Ascending aorta (tissue), 2 donors: ENCODE results near the gene PRRG1. TPM values are rescaled to one million over a fixed set of nuclear protein-coding genes. Genes with fewer than 3 reads are reported as not detected.
"Not testable (repeated sequence)": the region's sequence is repeated elsewhere in the genome, so short reads cannot be mapped to it uniquely, and the experiment has no call there.

Experiments used
- DNase-seq, 2 donors: peaks; one replicate each; pipeline ENCODE4 v3.0.0-alpha.2; 2019; ENCODE audit warnings: low spot score in 2 of 2
- H3K27ac ChIP-seq, 2 donors: fragments of 200-600 bp; sonication (generic); one replicate each; pipeline ENCODE4 v1.5.1; 2016 to 2017; ENCODE audit warnings: mild to moderate bottlenecking in 1 of 2
- H3K27me3 ChIP-seq: fragments of 200-600 bp; sonication (generic); one replicate; pipeline ENCODE4 v1.5.1; 2017
- H3K36me3 ChIP-seq, 2 donors: fragments of 200-600 bp; sonication (generic); one replicate each; pipeline ENCODE4 v1.5.1; 2016
- H3K4me1 ChIP-seq, 2 donors: fragments of 200-600 bp; sonication (generic); one replicate each; pipeline ENCODE4 v1.5.1; 2016 to 2017; ENCODE audit warnings: mild to moderate bottlenecking in 1 of 2
- H3K4me3 ChIP-seq, 2 donors: fragments of 200-600 bp; sonication (generic); one replicate each; pipeline ENCODE4 v1.5.1; 2016 to 2017; ENCODE audit warnings: mild to moderate bottlenecking in 1 of 2
- H3K9me3 ChIP-seq, 2 donors: fragments of 200-600 bp; sonication (generic); one replicate each; pipeline ENCODE4 v1.5.1; 2016
- intact Hi-C: fragments of 100-400 bp; cut with DNase I; formaldehyde crosslinking; loops from one replicate; pipeline ENCODE4 v1.15.1; 2023
- total RNA-seq: library from RNA; depleted of rRNA; stranded (reverse); fragments of >200 nt; gene quantifications from one replicate; pipeline ENCODE4 v1.1.0, GENCODE V29; 2016
- TF ChIP-seq, protein P1 (sequence below), 3 experiments: fragments of 200-600 bp in 2 of 3; fragments of 450-650 bp in 1 of 3; sonication (generic) in 2 of 3; IDR thresholded peaks; one replicate each; pipeline ENCODE4 v1.5.1; 2016 to 2019; ENCODE audit warnings: antibody characterized with exemption in 3 of 3, mild to moderate bottlenecking in 1 of 3, moderate library complexity in 1 of 3

Gene PRRG1
- total RNA-seq, 1 donor from 2014 or later, result 3.9 TPM

- Histone ChIP-seq H3K4me1 (no peaks in the 10 kb centered on the region), H3K27ac (no peak overlapping the region), H3K4me3 (no peak overlapping the region), H3K36me3 (no peaks in the 10 kb centered on the region), H3K9me3 (no peaks in the 10 kb centered on the region), H3K27me3 (no peaks in the 10 kb centered on the region)
- intact Hi-C loops, result no loop called here
- TF ChIP-seq, protein P1, sequence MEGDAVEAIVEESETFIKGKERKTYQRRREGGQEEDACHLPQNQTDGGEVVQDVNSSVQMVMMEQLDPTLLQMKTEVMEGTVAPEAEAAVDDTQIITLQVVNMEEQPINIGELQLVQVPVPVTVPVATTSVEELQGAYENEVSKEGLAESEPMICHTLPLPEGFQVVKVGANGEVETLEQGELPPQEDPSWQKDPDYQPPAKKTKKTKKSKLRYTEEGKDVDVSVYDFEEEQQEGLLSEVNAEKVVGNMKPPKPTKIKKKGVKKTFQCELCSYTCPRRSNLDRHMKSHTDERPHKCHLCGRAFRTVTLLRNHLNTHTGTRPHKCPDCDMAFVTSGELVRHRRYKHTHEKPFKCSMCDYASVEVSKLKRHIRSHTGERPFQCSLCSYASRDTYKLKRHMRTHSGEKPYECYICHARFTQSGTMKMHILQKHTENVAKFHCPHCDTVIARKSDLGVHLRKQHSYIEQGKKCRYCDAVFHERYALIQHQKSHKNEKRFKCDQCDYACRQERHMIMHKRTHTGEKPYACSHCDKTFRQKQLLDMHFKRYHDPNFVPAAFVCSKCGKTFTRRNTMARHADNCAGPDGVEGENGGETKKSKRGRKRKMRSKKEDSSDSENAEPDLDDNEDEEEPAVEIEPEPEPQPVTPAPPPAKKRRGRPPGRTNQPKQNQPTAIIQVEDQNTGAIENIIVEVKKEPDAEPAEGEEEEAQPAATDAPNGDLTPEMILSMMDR (IDR thresholded peaks at IDR 0.05), result no peak
- no peak for DNase-seq
These were observed 139.2 kb downstream of the PRRG1 start for GRCh38 chrX:37488323-37488722.

DNA sequence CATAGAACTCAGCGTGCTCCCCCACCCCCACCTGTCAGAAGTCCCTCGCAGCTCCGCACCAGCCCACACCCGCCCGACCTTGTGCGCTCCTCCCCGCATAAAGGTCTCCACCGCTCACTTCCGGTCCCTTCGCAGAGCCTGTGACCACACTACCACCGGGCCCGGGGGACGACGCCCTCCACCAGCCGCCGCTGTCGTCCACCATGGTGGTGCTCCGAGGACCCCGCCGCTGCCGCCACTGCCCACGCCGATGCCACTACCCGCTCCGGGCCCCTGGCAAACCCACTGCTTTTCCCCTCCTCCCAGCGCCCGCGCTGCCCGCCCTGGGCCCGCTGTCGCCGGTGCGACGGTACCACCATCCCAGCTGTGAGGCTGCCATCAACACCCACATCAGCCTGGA, 142.5 kb downstream of the PRRG1 start:
- Histone ChIP-seq H3K27me3 (no peaks in the 10 kb centered on the region), H3K27ac (no peak overlapping the region), H3K4me1 (no peaks in the 10 kb centered on the region), H3K4me3 (no peak overlapping the region), H3K36me3 (no peaks in the 10 kb centered on the region), H3K9me3 (no peaks in the 10 kb centered on the region)
- intact Hi-C loops, result no loop called here
- no peak for DNase-seq
- TF ChIP-seq, protein P1 (IDR thresholded peaks at IDR 0.05), result no peak

- H3K4me3 ChIP-seq, DNase-seq, H3K9me3 ChIP-seq, H3K36me3 ChIP-seq, intact Hi-C loops, H3K27me3 ChIP-seq, H3K4me1 ChIP-seq, H3K27ac ChIP-seq: not testable (repeated sequence)
- TF ChIP-seq, protein P1 (IDR thresholded peaks at IDR 0.05), result peak in 1 of 3 experiments; percentile 35
These were observed 146.6 kb downstream of the PRRG1 start for GRCh38 chrX:37495760-37496159.

DNA sequence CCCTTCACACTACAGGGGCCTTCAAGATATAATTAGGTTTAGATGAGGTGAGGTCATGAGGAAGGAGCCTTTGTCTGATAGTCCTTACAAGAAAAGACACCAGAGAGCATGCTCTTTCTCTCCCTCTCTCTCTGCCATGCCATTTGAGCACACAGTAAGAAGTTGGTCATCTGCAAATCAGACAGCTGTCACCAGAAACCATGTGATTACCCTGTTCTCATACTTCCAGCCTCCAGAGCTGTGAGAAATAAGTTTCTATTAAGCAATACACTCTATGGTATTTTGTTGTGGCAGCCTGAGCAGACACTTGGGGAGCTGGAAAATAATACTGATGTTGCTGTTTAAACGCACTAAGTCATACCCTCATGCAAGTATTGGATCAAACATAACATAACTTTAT, 148.0 kb downstream of the PRRG1 start:
- DNase-seq, H3K27me3 ChIP-seq, H3K36me3 ChIP-seq, H3K4me3 ChIP-seq, H3K9me3 ChIP-seq, H3K27ac ChIP-seq, intact Hi-C loops, H3K4me1 ChIP-seq: not testable (repeated sequence)

DNA sequence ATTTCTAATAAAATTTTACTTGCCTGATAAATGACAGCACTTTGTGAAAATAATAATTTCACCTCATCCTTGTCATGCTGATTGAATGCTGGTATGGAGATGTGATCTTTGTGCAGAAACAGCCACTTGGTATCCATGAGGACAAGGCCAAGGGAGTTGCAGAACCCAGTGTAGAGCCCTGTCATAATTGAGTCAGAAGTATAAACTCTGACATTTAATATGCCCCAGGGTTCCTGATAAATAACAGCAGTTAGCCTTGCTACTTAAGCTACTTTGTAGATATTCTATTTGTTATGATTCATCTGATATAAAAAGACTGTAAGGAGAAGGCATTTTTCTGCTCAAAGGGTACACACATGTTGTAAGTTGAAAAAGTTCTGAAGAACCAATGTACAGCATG, 149.2 kb downstream of the PRRG1 start:
- H3K4me1 ChIP-seq, H3K27me3 ChIP-seq, H3K36me3 ChIP-seq, intact Hi-C loops, H3K9me3 ChIP-seq, H3K4me3 ChIP-seq, H3K27ac ChIP-seq, DNase-seq: not testable (repeated sequence)

DNA sequence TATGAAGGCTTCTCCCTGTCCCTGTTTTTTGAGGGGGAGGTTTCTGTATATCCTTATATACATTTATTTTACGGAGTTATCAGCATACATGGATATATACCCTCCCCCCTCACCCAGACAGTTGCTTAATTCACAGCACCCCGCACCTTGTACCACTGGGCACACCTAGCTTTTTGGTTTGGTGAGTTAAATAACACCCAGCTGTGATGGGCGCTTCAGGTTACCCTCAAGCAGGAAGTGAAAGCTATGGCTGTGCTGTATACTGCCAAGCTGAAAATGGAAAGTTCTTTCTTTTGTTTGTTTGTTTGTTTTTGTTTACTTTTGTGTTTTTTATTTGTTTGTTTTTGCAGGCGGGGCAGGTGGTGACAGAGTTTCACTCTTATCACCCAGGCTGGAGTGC, 150.5 kb downstream of the PRRG1 start:
- H3K36me3 ChIP-seq, intact Hi-C loops, DNase-seq: not testable (repeated sequence)

GRCh38 chrX:37504991-37505390, 155.8 kb downstream of the PRRG1 start:
- TF ChIP-seq, protein P1 (IDR thresholded peaks at IDR 0.05), result no peak
- Histone ChIP-seq H3K4me1 (no peaks in the 10 kb centered on the region), H3K4me3 (no peak overlapping the region), H3K36me3 (no peaks in the 10 kb centered on the region), H3K27me3 (no peaks in the 10 kb centered on the region), H3K27ac (no peak overlapping the region), H3K9me3 (no peaks in the 10 kb centered on the region)
- intact Hi-C loops, result no loop called here
- DNase-seq, result no peak

More for the DNA sequence above, 150.5 kb downstream of the PRRG1 start:
- not testable (repeated sequence) for H3K9me3 ChIP-seq, H3K4me3 ChIP-seq, H3K27me3 ChIP-seq, H3K4me1 ChIP-seq, H3K27ac ChIP-seq

Other genes starting within 250 kb of the PRRG1 start
- 1.7 TPM for gene LANCL3, start 222.3 kb downstream of the PRRG1 start, total RNA-seq